Hair follicle dermal papilla cell (primary cell): ENCODE data around the gene KIRREL1. TPM values are rescaled to one million over a fixed set of nuclear protein-coding genes. Genes with fewer than 3 reads are reported as not detected.

ENCODE experiments used
- total RNA-seq: library from RNA; depleted of rRNA; stranded (reverse); fragments of >200 nt; gene quantifications from 2 replicates; pipeline ENCODE4 v1.2.3, GENCODE V29; 2012

Gene KIRREL1
- total RNA-seq, result 178 and 202 TPM in 2 replicates

GRCh38 chr1:157993147-157993917 is at the start of gene KIRREL1:
Gene KIRREL1, plus strand, starts transcription at chr1:157993645. Its CDS starts 32 bp downstream, at chr1:157993677.

Other genes starting within 250 kb of the KIRREL1 start
- not detected in 2 replicates for gene FCRL2, start 216.5 kb upstream of the KIRREL1 start, total RNA-seq
- not detected in 2 replicates for gene FCRL1, start 173.5 kb upstream of the KIRREL1 start, total RNA-seq
- not detected in 2 replicates for gene CD5L, start 151.8 kb upstream of the KIRREL1 start, total RNA-seq
- not detected in 2 replicates for gene CD1D, start 187.2 kb downstream of the KIRREL1 start, total RNA-seq